GM12892 (cell line): ENCODE data around the gene ID2.

Experiments
- POLR2A ChIP-seq: IDR thresholded peaks from 2 replicates; pipeline ENCODE4 v1.6.1; 2011; ENCODE audit warnings: low read depth, low read length, control low read depth
- POLR2AphosphoS5 ChIP-seq: IDR thresholded peaks from 2 replicates; pipeline ENCODE4 v1.6.1; 2011; ENCODE audit warnings: low read depth, low read length, control low read depth
- TAF1 ChIP-seq: IDR thresholded peaks from 2 replicates; pipeline ENCODE4 v1.6.1; 2011; ENCODE audit warnings: low read depth, mild to moderate bottlenecking, control low read depth, low read length, borderline replicate concordance

- TF ChIP-seq POLR2AphosphoS5 = no peak
- TF ChIP-seq POLR2A = no peak
- TF ChIP-seq TAF1 = no peak
Observed at GRCh38 chr2:8638327-8638726, 43.5 kb upstream of the ID2 start.
